HepG2 (cell line): ENCODE data around the gene PTPRF. TPM values are rescaled to one million over a fixed set of nuclear protein-coding genes. Genes with fewer than 3 reads are reported as not detected.

Experiments
- EP300 ChIP-seq, 3 experiments: sonication (generic) in 1 of 3; formaldehyde crosslinking in 1 of 3; IDR thresholded peaks; 2 replicates each; pipeline versions ENCODE4 v1.5.1 to v1.6.1; 2011 to 2020; ENCODE audit warnings: low read depth in 2 of 3, low read length in 2 of 3, borderline replicate concordance in 1 of 3, improper control_type of control experiment in 1 of 3, mild to moderate bottlenecking in 1 of 3, missing genetic modification reagents in 1 of 3, moderate library complexity in 1 of 3
- GATAD1 ChIP-seq: IDR thresholded peaks from 2 replicates; pipeline ENCODE4 v1.6.1; 2016; ENCODE audit warnings: missing genetic modification reagents, missing compliant biosample characterization
- HHEX ChIP-seq: IDR thresholded peaks from 2 replicates; pipeline ENCODE4 v1.6.1; 2016; ENCODE audit warnings: control low read depth
- HNRNPLL ChIP-seq: fragments of 200-400 bp; formaldehyde crosslinking; IDR thresholded peaks from 2 replicates; pipeline ENCODE4 v1.6.1; 2017; ENCODE audit warnings: mild to moderate bottlenecking, low read depth, low read length; ENCODE audit not compliant: poor library complexity, severe bottlenecking
- NR2F2 ChIP-seq: IDR thresholded peaks from 2 replicates; pipeline ENCODE4 v1.6.1; 2012; ENCODE audit warnings: low read depth, inconsistent platforms, borderline replicate concordance
- NR3C1 ChIP-seq: sonication (generic); formaldehyde crosslinking; IDR thresholded peaks from 2 replicates; pipeline ENCODE4 v1.4.0; 2020; ENCODE audit warnings: missing genetic modification reagents
- ZFP82 ChIP-seq: sonication (generic); formaldehyde crosslinking; IDR thresholded peaks from 2 replicates; pipeline ENCODE4 v1.5.1; 2020; ENCODE audit warnings: mild to moderate bottlenecking, missing genetic modification reagents, borderline replicate concordance
- ZFX ChIP-seq: sonication (generic); formaldehyde crosslinking; IDR thresholded peaks from 2 replicates; pipeline ENCODE4 v1.4.0; 2020; ENCODE audit warnings: mild to moderate bottlenecking, low read depth, missing genetic modification reagents, moderate library complexity
- ZNF17 ChIP-seq: sonication (generic); formaldehyde crosslinking; IDR thresholded peaks from 2 replicates; pipeline ENCODE4 v1.5.0; 2020; ENCODE audit warnings: mild to moderate bottlenecking, missing genetic modification reagents
- ZNF34 ChIP-seq: sonication (generic); formaldehyde crosslinking; IDR thresholded peaks from 2 replicates; pipeline ENCODE4 v1.4.0; 2020; ENCODE audit warnings: mild to moderate bottlenecking, missing genetic modification reagents, borderline replicate concordance
- polyA plus RNA-seq, 8 experiments: library from polyadenylated mRNA; depleted of rRNA in 3 of 8; stranded (reverse) in 7 of 8; unstranded in 1 of 8; fragments of >200 nt; fragmentation: Illumina TruSeq in 4 of 8; extraction: Trizol in 4 of 8; gene quantifications; 2 replicates each; pipeline versions ENCODE4 v1.2.1 to v1.2.3, GENCODE V29; 2011 to 2016; ENCODE audit warnings: low read depth in 4 of 8, missing spikeins in 1 of 8, mixed read lengths in 1 of 8; ENCODE audit not compliant: insufficient read depth in 1 of 8
- total RNA-seq, 5 experiments: library from RNA; depleted of rRNA; stranded (reverse); fragments of >200 nt; fragmentation: Illumina TruSeq; extraction: Trizol; gene quantifications; 2 replicates each; pipeline ENCODE4 v1.2.3, GENCODE V29; 2016; ENCODE audit warnings: low read depth in 1 of 5
- TF ChIP-seq, protein P1 (sequence below): sonication (generic); formaldehyde crosslinking; IDR thresholded peaks from 2 replicates; pipeline ENCODE4 v1.8.0; 2022; ENCODE audit warnings: mild to moderate bottlenecking, missing genetic modification reagents, moderate library complexity
- TF ChIP-seq, protein P2 (sequence below): sonication (generic); IDR thresholded peaks from 2 replicates; pipeline ENCODE4 v1.6.1; 2016; ENCODE audit warnings: low read depth, borderline replicate concordance
- TF ChIP-seq, protein P3 (sequence below): sonication (generic); formaldehyde crosslinking; IDR thresholded peaks from 2 replicates; pipeline ENCODE4 v1.8.0; 2022; ENCODE audit warnings: missing genetic modification reagents, mild to moderate bottlenecking, borderline replicate concordance
- TF ChIP-seq, protein P4 (sequence below), 2 experiments: fragments of 450-650 bp in 1 of 2; sonication (generic) in 1 of 2; formaldehyde crosslinking in 1 of 2; IDR thresholded peaks; 2 replicates each; pipeline versions ENCODE4 v1.6.1 to v1.8.0; 2016 to 2022; ENCODE audit warnings: antibody characterized with exemption in 1 of 2, mild to moderate bottlenecking in 1 of 2, missing genetic modification reagents in 1 of 2
- TF ChIP-seq, protein P5 (sequence below): sonication (generic); formaldehyde crosslinking; IDR thresholded peaks from 2 replicates; pipeline ENCODE4 v1.5.0; 2020; ENCODE audit warnings: missing genetic modification reagents

The PTPRF gene
- total and polyA plus RNA-seq, 2 of the 13 experiments (the other 11 are each of a cell fraction or from before 2014, with no cell fraction given), result 55.9 to 167 TPM

GRCh38 chr1:43541721-43542401 lies 11.2 kb downstream of the PTPRF start (continued):
- TF ChIP-seq ZNF34 (CRISPR knock-in tag) (no peak), EP300 (IDR thresholded peaks at IDR 0.05; ENCODE audit: low read depth in 2 of 2, low read length in 2 of 2) (no peak), EP300 (CRISPR knock-in tag; IDR thresholded peaks at IDR 0.05; ENCODE audit: borderline replicate concordance) (no peak), GATAD1 (CRISPR knock-in tag) (no peak), ZNF17 (CRISPR knock-in tag) (no peak), HHEX (CRISPR knock-in tag) (no peak), ZFX (peak; percentile 74), ZFP82 (CRISPR knock-in tag) (no peak), NR2F2 (peak; percentile 68; the same call in 1 of the 2 replicates), NR3C1 (CRISPR knock-in tag) (no peak), HNRNPLL (no peak)
- TF ChIP-seq, protein P1, sequence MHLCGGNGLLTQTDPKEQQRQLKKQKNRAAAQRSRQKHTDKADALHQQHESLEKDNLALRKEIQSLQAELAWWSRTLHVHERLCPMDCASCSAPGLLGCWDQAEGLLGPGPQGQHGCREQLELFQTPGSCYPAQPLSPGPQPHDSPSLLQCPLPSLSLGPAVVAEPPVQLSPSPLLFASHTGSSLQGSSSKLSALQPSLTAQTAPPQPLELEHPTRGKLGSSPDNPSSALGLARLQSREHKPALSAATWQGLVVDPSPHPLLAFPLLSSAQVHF (CRISPR knock-in tag), result no peak
- TF ChIP-seq, protein P2, sequence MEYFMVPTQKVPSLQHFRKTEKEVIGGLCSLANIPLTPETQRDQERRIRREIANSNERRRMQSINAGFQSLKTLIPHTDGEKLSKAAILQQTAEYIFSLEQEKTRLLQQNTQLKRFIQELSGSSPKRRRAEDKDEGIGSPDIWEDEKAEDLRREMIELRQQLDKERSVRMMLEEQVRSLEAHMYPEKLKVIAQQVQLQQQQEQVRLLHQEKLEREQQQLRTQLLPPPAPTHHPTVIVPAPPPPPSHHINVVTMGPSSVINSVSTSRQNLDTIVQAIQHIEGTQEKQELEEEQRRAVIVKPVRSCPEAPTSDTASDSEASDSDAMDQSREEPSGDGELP, result peak; percentile 54; the same call in 1 of the 2 replicates
- TF ChIP-seq, protein P3, sequence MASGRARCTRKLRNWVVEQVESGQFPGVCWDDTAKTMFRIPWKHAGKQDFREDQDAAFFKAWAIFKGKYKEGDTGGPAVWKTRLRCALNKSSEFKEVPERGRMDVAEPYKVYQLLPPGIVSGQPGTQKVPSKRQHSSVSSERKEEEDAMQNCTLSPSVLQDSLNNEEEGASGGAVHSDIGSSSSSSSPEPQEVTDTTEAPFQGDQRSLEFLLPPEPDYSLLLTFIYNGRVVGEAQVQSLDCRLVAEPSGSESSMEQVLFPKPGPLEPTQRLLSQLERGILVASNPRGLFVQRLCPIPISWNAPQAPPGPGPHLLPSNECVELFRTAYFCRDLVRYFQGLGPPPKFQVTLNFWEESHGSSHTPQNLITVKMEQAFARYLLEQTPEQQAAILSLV (CRISPR knock-in tag), result no peak
- TF ChIP-seq, protein P4, sequence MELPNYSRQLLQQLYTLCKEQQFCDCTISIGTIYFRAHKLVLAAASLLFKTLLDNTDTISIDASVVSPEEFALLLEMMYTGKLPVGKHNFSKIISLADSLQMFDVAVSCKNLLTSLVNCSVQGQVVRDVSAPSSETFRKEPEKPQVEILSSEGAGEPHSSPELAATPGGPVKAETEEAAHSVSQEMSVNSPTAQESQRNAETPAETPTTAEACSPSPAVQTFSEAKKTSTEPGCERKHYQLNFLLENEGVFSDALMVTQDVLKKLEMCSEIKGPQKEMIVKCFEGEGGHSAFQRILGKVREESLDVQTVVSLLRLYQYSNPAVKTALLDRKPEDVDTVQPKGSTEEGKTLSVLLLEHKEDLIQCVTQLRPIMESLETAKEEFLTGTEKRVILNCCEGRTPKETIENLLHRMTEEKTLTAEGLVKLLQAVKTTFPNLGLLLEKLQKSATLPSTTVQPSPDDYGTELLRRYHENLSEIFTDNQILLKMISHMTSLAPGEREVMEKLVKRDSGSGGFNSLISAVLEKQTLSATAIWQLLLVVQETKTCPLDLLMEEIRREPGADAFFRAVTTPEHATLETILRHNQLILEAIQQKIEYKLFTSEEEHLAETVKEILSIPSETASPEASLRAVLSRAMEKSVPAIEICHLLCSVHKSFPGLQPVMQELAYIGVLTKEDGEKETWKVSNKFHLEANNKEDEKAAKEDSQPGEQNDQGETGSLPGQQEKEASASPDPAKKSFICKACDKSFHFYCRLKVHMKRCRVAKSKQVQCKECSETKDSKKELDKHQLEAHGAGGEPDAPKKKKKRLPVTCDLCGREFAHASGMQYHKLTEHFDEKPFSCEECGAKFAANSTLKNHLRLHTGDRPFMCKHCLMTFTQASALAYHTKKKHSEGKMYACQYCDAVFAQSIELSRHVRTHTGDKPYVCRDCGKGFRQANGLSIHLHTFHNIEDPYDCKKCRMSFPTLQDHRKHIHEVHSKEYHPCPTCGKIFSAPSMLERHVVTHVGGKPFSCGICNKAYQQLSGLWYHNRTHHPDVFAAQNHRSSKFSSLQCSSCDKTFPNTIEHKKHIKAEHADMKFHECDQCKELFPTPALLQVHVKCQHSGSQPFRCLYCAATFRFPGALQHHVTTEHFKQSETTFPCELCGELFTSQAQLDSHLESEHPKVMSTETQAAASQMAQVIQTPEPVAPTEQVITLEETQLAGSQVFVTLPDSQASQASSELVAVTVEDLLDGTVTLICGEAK (IDR thresholded peaks at IDR 0.05), result no peak
- TF ChIP-seq, protein P4 (CRISPR knock-in tag; IDR thresholded peaks at IDR 0.05), result 0 out of 2 replicates have a peak, but pooled peaks have one; percentile 18
- TF ChIP-seq, protein P5, sequence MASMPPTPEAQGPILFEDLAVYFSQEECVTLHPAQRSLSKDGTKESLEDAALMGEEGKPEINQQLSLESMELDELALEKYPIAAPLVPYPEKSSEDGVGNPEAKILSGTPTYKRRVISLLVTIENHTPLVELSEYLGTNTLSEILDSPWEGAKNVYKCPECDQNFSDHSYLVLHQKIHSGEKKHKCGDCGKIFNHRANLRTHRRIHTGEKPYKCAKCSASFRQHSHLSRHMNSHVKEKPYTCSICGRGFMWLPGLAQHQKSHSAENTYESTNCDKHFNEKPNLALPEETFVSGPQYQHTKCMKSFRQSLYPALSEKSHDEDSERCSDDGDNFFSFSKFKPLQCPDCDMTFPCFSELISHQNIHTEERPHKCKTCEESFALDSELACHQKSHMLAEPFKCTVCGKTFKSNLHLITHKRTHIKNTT (CRISPR knock-in tag), result no peak
